Measurements from ENCODE around the gene C6orf15. TPM values are rescaled to one million over a fixed set of nuclear protein-coding genes. Genes with fewer than 3 reads are reported as not detected.
A peak's percentile ranks its signal among the peaks of the same experiment; 100 is the strongest.

C6orf15 gene
- total RNA-seq, 1 experiment from 2014 or later = not detected

DNA sequence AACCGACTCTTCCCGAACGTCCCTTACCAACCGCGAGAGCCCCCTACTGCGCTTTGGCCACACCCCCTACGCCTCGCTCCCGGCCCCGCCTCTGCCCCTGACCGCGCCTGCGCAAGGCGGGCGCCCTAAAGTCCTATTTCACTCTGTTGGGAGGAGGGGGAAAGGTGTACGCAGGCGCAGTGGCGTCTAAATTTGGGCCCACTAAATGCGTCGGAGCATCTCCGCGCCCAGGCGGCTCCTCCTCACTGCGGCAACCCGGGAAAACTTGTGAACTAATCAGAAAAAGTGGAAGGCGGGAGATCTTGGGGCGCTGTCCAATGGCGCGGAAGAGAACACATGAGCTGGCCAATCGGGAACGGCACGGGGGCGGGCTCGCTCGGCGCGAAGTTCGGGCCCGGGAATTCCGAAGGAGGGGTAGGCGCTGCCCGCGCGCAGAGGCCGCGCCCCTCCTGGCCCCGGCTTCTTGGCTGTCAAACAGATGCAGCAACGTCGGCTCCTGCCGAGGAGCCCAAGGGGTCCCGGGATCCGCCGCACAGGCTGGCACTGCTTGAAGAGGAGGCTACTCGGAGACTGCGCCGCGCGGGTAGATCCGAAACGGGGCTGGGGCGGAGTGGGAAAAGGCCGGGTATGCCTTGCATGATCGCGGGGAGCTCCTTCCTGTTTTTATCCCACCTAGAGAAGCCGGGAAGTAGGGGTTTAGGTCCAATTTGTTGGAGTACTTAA lies 45.9 kb upstream of the C6orf15 start, which contains the start of gene TCF19 (continued):
- TF ChIP-seq AFF4 (CRISPR knock-in tag; IDR thresholded peaks at IDR 0.05; ENCODE audit: borderline replicate concordance) = no peak
- TF ChIP-seq ZBTB21 (CRISPR knock-in tag; IDR thresholded peaks at IDR 0.05; ENCODE audit: borderline replicate concordance) = no peak
- TF ChIP-seq, protein P1, sequence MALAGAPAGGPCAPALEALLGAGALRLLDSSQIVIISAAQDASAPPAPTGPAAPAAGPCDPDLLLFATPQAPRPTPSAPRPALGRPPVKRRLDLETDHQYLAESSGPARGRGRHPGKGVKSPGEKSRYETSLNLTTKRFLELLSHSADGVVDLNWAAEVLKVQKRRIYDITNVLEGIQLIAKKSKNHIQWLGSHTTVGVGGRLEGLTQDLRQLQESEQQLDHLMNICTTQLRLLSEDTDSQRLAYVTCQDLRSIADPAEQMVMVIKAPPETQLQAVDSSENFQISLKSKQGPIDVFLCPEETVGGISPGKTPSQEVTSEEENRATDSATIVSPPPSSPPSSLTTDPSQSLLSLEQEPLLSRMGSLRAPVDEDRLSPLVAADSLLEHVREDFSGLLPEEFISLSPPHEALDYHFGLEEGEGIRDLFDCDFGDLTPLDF (CRISPR knock-in tag; IDR thresholded peaks at IDR 0.05) = no peak; the same call in 1 of the 2 replicates
- no peak for TF ChIP-seq ATF1 (CRISPR knock-in tag; IDR thresholded peaks at IDR 0.05)
- TF ChIP-seq, protein P2, sequence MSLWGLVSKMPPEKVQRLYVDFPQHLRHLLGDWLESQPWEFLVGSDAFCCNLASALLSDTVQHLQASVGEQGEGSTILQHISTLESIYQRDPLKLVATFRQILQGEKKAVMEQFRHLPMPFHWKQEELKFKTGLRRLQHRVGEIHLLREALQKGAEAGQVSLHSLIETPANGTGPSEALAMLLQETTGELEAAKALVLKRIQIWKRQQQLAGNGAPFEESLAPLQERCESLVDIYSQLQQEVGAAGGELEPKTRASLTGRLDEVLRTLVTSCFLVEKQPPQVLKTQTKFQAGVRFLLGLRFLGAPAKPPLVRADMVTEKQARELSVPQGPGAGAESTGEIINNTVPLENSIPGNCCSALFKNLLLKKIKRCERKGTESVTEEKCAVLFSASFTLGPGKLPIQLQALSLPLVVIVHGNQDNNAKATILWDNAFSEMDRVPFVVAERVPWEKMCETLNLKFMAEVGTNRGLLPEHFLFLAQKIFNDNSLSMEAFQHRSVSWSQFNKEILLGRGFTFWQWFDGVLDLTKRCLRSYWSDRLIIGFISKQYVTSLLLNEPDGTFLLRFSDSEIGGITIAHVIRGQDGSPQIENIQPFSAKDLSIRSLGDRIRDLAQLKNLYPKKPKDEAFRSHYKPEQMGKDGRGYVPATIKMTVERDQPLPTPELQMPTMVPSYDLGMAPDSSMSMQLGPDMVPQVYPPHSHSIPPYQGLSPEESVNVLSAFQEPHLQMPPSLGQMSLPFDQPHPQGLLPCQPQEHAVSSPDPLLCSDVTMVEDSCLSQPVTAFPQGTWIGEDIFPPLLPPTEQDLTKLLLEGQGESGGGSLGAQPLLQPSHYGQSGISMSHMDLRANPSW (CRISPR knock-in tag; conservative IDR thresholded peaks at IDR 0.05; ENCODE audit: low read depth) = no peak
- TF ChIP-seq ZNF232 (CRISPR knock-in tag; IDR thresholded peaks at IDR 0.05) = no peak
- TF ChIP-seq FOXP1 (CRISPR knock-in tag; IDR thresholded peaks at IDR 0.05; ENCODE audit: borderline replicate concordance) = no peak
- no peak for TF ChIP-seq HMGXB4 (CRISPR knock-in tag; IDR thresholded peaks at IDR 0.05)
- TF ChIP-seq TEAD1 (CRISPR knock-in tag; IDR thresholded peaks at IDR 0.05) = no peak
- no peak for TF ChIP-seq OVOL2 (CRISPR knock-in tag; IDR thresholded peaks at IDR 0.05; ENCODE audit: borderline replicate concordance)
- peak; percentile 78; the same call in 1 of the 2 replicates for TF ChIP-seq SP1 (CRISPR knock-in tag; conservative IDR thresholded peaks at IDR 0.05)
- no peak for TF ChIP-seq NFATC4 (CRISPR knock-in tag; IDR thresholded peaks at IDR 0.05)
- TF ChIP-seq ZNF396 (CRISPR knock-in tag; IDR thresholded peaks at IDR 0.05; ENCODE audit: borderline replicate concordance) = no peak

DNA sequence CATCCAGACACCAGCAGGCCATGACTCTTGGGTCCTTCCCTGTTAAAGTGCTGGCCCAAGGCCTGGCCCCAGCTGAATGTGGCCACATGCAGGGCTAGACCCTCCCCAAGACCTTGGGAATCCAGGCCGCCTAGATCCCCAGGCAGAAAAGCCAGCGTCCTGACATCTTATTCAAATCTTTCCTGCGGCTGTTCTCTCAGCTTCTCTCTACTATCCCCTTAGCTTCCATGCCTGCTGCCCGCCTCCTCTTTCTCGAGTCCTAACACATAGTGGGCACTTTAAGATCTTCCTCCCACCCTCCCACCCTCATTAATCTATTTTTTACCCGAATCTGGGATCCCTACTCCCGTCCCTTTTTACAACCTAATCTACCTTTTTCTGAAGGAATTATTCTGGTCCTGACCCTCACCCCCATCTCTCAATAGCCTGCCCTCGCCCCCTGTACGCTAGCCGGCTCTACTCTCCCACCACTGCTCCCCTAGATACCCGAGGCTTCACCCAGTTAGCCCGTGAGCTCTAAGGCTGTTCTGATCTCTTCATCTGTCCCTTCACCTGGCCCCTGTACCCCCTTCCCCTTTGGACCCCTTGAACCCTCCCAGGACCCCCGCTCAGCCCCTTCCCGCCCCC lies 45.3 kb upstream of the C6orf15 start, which contains the start of gene CCHCR1:
Gene CCHCR1 (minus strand): TSS at position 290 of the 627 bp plus-strand sequence. CDS start 202 bp downstream, at position 88.
- Mint-ChIP-seq H3K36me3 (peaks cover 35% of the 10 kb centered on the region), H3K27ac (peak within 1 kb of the TSS; percentile 93), H3K27me3 (ENCODE audit: low read depth) (no peaks in the 10 kb centered on the region), H3K4me1 (peaks cover 34% of the 10 kb centered on the region), H3K9me3 (no peaks in the 10 kb centered on the region), H3K4me3 (peak within 1 kb of the TSS; percentile 96)
- CTCF ChIA-PET = interaction anchor here (0.5 to 2.8 kb wide), 15 partner anchors 9 to 242 kb away, joined by 3 to 19 read pairs (median 5); no protein-coding TSS in a partner anchor
- DNase-seq (ENCODE audit: low spot score) (no peak), ATAC-seq (peak; percentile 5)
- POLR2A ChIA-PET = interaction anchor here (0.5 to 3.6 kb wide), 5 partner anchors 12 to 23 kb away, joined by 3 to 44 read pairs (median 6); partner anchors contain the start of gene POU5F1
- no peak for TF ChIP-seq RELA (CRISPR knock-in tag; IDR thresholded peaks at IDR 0.05; ENCODE audit: borderline replicate concordance)
- TF ChIP-seq, protein P3, sequence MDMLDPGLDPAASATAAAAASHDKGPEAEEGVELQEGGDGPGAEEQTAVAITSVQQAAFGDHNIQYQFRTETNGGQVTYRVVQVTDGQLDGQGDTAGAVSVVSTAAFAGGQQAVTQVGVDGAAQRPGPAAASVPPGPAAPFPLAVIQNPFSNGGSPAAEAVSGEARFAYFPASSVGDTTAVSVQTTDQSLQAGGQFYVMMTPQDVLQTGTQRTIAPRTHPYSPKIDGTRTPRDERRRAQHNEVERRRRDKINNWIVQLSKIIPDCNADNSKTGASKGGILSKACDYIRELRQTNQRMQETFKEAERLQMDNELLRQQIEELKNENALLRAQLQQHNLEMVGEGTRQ (CRISPR knock-in tag; IDR thresholded peaks at IDR 0.05) = no peak
- TF ChIP-seq RORB (CRISPR knock-in tag; IDR thresholded peaks at IDR 0.05) = no peak
- TF ChIP-seq FOXP4 (CRISPR knock-in tag; IDR thresholded peaks at IDR 0.05) = no peak
- TF ChIP-seq ZNF317 (CRISPR knock-in tag; IDR thresholded peaks at IDR 0.05; ENCODE audit: borderline replicate concordance, low read depth) = no peak
- TF ChIP-seq TCF7 (CRISPR knock-in tag; IDR thresholded peaks at IDR 0.05; ENCODE audit: low read depth) = no peak
- TF ChIP-seq HMGXB4 (CRISPR knock-in tag; IDR thresholded peaks at IDR 0.05) = no peak

Data from WTC11 (cell line).